DMS79 (cell line): ENCODE data around the gene ITIH2.
"Not testable (repeated sequence)": the region's sequence is repeated elsewhere in the genome, so short reads cannot be mapped to it uniquely, and the experiment has no call there.

Source experiments
- DNase-seq: peaks from one replicate; lab custom pipeline; 2025; lab: John Stamatoyannopoulos, UW

Gene ITIH2

GRCh38 chr10:7693194-7693593, 9.9 kb upstream of the ITIH2 start:
- not testable (repeated sequence) for DNase-seq

- DNase-seq, result no peak
Observed at GRCh38 chr10:7696545-7696944, 6.6 kb upstream of the ITIH2 start.

- DNase-seq, result no peak
Observed at GRCh38 chr10:7697426-7697825, 5.7 kb upstream of the ITIH2 start.

- DNase-seq, result no peak
Observed at GRCh38 chr10:7700577-7701125, 2.5 kb upstream of the ITIH2 start.

GRCh38 chr10:7701158-7701742, 1.9 kb upstream of the ITIH2 start:
- DNase-seq, result no peak

DNA sequence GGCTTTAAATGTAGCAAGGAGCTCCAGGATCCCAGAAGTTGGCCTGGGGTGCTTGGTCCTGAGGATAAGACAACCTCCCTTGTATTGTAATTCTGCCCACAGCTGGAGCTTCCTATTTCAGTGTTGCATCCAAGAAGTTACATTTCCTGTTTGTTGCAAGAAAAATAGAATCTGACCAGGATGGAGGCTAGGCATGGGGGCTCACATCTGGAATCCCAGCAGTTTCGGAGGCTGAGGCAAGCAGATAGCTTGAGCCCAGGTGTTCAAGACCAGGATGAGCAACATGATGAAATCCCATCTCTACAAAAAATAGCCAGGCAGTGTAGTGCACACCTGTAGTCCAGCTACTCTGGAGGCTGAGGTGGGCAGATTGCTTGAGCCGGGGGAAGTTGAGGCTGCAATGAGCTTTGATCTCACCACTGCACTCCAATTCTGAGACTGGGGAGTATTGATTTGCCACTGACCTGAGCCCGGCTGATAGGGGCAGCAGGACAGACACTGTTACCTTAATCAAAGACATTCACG, 766 bp upstream of the ITIH2 start:
- no peak for DNase-seq

DNA sequence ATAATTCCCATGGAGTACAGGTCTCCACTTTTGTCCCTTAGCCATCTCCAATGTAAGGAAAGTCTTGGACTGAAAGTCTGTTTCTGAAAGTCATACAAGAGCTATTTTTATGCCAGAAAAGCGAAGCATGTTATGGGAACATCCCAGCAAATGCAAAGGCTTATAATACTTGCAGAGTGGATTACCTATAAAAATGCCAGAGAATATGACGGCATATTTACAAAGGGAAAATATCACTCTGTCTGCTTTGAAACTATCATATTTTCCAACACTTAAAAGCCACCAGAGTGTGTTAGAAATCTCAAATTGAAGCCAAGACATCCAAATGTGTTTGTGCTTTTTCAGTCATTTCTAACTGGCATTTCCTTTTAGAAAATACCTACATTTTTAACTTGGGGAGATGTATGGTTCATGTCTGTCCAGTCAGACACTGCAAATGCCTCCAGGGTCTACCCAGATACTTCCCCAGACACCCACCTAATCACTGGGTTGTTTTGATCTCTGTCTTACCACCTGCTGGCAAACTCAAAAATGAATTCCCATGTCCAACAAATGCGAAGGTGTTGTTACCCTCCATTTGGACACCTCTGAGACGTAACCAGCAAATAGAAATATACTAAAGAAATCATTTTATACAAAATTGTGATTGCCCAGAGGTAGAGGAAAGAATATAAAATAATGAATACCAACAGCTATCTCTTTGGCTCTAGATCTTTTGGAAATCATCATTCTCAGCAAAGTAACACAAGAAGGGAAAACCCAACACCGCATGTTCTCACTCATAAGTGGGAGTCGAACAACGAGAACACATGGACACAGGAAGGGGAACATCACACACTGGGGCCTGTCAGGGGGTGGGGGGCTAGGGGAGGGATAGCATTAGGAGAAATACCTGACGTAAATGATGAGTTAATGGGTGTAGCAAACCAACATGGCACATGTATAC, 1.2 kb downstream of the ITIH2 start:
- DNase-seq, result no peak

- DNase-seq, result no peak
Observed at GRCh38 chr10:7705341-7705740, 2.2 kb downstream of the ITIH2 start.

GRCh38 chr10:7706534-7707073, 3.5 kb downstream of the ITIH2 start:
- DNase-seq, result no peak

DNA sequence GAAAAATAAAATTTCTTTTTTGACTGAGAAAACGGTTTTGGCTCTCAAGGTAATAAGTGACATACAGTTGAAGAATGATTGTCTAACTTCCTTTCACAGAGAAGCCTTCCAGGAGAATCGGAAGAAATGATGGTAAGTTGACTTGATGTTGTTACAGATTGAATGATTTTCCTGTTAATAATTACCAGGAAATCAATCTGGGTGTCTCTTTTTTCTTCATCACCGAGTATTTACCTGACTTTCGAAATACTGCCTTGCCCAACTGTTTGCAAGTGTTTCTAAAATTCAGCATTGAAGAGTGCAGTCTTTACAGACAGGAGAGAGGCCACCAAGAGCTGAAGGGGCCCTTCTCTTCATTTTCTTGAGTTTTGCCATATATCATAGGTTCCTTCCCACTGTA, 4.0 kb downstream of the ITIH2 start:
- no peak for DNase-seq

DNA sequence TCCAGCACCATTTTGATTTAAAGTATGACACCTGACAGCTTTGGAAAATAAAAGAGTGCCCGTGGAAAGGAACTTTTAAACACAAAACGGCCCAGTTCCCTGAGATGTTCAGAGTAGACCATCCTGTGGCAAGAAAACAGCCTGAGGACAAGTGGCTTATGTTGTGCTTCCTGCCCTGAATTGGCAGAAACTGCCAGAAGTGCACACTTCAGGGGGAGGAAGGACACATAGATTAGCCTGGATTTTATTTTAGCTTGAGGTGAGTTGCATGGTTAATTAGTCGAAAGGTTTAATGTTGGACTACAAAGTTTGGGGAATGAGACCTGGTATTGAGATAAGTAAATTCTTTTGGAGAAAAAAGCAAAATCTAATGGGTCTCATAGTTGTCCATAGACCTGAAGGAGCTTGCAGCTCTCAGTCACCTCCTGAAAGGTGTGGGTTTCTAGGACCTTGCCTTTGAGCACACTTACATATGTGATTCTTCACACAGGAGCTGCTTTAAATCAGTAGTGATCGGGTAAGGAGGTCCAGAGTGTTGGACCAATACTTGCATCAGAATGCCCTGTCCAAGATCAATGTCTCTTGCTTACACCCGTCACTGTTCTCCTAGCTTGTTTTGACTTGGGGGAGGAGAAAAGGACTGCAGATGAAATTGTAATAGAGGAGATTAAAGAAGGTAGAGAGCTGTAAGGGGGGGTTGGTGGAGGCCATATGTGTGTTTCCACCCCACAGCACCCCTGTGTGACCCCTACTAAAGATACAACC, 4.9 kb downstream of the ITIH2 start:
- DNase-seq, result no peak

- no peak for DNase-seq
Observed at GRCh38 chr10:7708832-7709231, 5.7 kb downstream of the ITIH2 start.

DNA sequence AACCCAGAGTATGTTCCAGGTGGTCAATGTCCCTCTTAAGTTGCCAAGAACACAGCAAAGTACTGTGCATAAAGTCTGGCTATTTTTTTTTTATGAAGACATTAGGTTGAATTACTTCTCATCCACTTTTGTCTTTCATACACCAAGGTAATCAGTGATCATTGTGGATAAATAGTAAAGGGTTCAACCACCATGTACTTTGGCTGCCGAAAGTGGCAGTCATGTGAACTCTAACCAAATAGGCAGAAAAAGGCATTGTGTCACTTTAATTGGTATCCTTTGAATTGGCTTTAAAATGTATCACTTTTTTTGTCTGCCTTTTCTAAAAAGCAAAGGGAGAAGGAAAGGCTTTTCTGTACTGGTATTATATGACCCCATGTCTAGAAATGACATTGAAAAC, 7.3 kb downstream of the ITIH2 start:
- DNase-seq, result no peak

- not testable (repeated sequence) for DNase-seq
Observed at GRCh38 chr10:7711075-7711474, 8.0 kb downstream of the ITIH2 start.

DNA sequence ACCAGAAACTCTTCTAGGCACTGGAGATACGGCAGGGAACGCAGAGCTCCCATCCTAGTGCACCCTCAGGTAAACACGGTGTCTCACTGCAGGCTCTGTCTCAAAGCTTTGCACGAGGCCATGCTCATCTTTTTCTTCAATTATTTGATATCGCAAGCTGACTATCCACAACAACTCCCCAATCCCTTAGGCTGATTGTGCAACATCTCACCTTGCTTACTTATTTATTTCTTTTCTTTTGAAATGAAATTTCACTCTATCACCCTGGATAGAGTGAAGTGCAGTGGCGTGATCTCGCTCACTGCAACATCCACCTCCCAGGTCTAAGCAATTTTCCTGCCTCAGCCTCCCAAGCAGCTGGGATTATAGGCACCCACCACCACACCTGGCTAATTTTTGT, 12.4 kb downstream of the ITIH2 start:
- no peak for DNase-seq

DNA sequence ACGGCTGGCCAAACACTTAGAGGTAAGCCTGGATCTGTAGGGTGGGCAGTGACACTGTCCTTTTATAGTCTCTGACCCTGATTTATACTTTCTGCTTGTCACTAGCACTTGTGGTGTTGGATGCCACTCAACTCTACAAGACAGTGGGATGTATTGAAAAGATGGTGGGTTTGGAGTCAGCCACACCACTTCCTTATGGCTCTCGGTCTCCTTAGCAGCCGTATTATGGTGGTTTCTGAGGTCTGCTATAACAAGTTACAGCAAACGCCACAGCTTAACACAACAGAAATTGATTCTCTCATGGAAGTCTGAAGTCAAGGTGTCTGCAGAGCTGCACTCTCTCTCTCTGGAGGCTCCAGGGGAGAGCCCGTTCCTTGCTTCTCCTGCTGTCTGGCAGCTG, 14.7 kb downstream of the ITIH2 start:
- no peak for DNase-seq

- DNase-seq, result no peak
Observed at GRCh38 chr10:7718685-7719084, 15.6 kb downstream of the ITIH2 start.

GRCh38 chr10:7720478-7720877, 17.4 kb downstream of the ITIH2 start:
- DNase-seq, result no peak

- no peak for DNase-seq
Observed at GRCh38 chr10:7722927-7723529, 19.9 kb downstream of the ITIH2 start.

DNA sequence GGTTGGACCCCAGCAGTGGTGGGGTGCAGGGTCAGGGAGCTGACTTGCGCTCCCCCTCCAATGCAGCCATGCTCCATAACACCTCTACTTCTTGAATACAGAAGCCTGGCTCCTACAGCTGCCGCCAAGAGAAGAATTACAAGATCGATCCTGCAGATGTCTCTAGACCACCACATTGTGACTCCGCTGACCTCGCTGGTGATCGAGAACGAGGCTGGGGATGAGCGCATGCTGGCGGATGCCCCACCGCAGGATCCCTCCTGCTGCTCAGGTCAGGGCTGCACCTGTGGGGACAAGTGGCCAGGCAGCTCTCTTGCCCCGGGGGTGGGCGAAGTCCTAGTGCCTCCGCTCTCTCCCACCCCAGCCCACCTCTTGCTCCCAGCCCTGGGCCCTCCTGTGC, 31.7 kb downstream of the ITIH2 start:
- no peak for DNase-seq
